AML-193 (cell line): ENCODE measurements around the gene KLHL10.
"Not testable (repeated sequence)": the region's sequence is repeated elsewhere in the genome, so short reads cannot be mapped to it uniquely, and the experiment has no call there.

ENCODE experiments used
- DNase-seq, 2 experiments: peaks; one replicate each; lab custom pipeline; 2025; lab: John Stamatoyannopoulos, UW

KLHL10 gene

DNA sequence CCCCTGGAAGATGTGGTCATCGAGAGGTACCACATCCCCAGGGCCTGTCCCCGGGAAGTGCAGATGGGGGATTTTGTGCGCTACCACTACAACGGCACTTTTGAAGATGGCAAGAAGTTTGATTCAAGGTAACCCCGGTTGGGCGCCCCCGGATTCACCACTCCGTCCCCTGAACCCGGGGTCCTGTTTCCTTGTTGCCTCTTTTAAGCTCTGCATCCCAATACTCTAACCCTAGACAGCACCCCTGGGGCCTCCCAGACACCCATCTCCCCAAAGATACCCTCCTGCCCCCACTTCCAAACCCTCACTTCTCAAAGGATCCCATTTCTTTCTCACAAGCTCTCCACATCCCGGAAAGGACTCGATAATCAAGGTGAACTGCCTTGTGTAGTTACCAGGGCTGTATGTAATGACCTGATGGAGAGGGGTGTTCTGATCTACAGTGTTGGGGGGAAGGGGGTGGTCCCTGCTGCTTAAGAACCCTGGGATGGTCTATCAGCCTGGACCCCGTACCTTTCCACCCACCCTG is 24.4 kb upstream of the KLHL10 start:
- no peak for DNase-seq

DNA sequence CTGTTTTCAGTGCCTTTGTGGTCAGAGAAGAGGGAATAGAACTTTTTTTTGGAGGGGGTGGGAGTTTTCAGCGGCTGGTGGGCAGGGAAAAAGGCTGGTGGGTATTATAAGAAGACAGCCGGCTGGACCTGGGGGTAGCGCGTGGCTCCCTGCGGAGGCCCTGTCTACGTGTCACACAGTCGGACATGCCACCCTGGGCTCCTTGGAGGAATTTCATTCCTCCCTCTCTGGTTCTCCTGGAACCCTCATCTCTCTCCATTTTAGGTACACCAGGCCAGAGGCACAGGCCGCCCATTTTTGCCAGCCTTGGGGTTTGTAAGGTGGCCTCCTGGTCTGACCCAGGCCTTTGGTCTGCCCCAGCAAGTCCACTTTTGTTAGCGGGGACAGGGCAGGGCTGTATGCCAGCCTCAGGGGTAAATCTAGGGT is 23.9 kb upstream of the KLHL10 start:
- no peak for DNase-seq

DNA sequence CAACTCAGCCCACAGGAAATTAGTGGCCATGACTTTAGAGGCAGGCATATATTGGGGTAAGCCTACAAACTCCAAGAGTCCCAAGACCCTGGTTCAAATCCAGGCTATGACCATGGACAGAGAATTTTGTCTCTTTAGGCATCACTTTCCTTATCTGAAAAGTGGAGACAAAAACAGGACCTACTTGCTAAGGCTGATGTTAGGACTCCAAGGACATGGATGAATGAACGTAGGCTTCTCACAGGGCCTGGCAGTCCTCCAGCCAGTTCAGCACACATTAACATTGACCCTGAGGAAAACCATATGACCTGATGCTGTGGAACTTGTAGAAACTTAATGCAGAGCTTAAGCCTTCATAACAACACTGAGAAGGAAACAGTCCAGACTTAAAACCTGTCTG is 23.4 kb upstream of the KLHL10 start:
- DNase-seq: no peak

DNA sequence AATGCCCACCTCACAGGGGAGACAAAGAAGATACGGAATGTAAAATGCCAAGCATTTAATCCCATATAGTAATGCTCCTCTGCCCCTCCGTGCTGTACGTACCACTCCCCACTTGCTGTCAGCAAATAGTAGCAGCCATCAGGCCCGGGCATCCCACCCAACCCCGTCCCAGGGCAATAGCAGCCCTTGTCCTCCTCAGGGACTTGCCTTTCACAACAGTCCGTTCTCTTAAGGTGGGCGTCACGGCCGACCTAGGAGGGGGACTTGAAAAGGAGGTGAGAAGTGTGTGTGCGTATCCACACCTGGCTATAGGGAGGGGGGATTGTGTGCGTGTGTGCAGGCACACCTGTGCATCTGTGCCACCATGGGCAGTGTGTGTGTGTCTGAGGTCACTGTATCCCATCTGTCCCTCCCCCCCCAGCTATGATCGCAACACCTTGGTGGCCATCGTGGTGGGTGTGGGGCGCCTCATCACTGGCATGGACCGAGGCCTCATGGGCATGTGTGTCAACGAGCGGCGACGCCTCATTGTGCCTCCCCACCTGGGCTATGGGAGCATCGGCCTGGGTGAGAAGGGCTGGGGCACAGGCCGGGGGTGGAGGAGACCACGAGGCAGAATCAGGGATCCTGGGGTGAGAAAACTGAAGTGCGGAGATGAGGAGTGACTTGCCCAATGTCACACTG is 20.8 kb upstream of the KLHL10 start:
- DNase-seq: no peak

DNA sequence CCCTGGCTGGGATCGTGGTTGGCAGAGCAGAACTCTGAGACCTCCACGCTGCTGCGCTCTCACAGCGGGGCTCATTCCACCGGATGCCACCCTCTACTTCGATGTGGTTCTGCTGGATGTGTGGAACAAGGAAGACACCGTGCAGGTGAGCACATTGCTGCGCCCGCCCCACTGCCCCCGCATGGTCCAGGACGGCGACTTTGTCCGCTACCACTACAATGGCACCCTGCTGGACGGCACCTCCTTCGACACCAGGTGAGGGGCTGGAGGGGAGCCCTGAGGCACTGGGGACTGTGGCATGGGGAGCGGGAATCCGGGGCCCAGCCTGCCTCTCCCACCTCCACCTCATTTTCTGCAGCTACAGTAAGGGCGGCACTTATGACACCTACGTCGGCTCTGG is 19.6 kb upstream of the KLHL10 start:
- DNase-seq: no peak

DNA sequence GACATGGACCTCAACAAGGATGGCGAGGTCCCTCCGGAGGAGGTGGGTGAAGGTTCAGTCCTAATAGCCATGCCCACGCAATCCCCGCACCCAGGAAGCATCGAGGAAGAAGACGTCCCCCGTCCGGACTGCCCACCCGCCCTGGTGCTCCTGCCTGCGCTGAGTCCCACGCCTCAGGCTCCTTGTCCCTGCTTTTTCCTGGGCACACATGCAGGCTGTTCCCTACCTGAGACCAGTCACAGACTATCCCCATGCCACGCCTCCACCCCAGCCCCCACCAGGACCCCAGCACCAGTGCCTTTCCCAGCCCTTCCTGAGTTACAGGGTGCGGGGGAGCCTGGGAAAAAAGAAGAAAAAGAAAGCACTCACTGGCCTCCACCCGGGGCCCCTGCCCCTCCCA is 15.8 kb upstream of the KLHL10 start:
- DNase-seq: no peak

DNA sequence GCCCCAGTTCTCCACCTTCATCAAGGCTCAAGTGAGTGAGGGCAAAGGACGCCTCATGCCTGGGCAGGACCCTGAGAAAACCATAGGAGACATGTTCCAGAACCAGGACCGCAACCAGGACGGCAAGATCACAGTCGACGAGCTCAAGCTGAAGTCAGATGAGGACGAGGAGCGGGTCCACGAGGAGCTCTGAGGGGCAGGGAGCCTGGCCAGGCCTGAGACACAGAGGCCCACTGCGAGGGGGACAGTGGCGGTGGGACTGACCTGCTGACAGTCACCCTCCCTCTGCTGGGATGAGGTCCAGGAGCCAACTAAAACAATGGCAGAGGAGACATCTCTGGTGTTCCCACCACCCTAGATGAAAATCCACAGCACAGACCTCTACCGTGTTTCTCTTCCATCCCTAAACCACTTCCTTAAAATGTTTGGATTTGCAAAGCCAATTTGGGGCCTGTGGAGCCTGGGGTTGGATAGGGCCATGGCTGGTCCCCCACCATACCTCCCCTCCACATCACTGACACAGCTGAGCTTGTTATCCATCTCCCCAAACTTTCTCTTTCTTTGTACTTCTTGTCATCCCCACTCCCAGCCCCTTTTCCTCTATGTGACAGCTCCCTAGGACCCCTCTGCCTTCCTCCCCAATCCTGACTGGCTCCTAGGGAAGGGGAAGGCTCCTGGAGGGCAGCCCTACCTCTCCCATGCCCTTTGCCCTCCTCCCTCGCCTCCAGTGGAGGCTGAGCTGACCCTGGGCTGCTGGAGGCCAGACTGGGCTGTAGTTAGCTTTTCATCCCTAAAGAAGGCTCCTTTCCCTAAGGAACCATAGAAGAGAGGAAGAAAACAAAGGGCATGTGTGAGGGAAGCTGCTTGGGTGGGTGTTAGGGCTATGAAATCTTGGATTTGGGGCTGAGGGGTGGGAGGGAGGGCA is 15.1 kb upstream of the KLHL10 start:
- no peak for DNase-seq

DNA sequence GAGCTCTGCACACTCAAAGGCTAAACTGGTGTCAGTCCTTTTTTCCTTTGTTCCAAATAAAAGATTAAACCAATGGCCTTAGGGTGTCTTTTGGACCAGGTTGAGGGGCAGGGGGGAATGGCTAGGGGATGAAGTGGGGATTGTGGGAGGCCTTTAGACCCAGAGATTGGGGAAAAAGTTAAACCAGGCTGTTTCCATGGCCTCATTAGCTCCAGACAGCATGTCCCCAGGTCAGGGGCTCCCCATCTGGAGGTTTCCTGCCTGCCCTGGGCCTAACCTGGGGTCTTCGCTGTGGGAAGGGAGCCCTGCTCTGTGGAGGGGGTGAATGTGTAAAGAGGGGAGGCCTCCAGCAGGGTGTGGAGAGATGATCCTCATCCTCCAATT is 14.5 kb upstream of the KLHL10 start:
- no peak for DNase-seq

DNA sequence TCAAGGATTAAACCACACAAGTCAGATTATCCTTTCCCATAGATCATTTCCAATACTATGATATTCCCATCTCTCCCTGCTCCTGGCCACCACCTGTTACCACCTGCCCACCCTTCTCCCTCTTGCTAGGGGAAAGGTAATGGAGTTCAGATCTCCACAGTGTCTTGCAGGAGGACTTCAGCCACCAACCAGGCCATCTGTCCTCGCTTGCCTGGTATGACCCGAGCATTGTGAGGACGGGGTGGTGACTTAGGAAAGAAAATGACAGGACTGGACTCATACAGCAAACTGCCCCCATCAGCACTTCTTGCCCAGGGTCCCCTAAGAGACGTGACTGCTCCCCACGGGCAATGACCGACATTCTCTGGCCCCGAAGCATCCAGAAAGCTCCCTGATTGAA is 14.0 kb upstream of the KLHL10 start:
- no peak for DNase-seq

DNA sequence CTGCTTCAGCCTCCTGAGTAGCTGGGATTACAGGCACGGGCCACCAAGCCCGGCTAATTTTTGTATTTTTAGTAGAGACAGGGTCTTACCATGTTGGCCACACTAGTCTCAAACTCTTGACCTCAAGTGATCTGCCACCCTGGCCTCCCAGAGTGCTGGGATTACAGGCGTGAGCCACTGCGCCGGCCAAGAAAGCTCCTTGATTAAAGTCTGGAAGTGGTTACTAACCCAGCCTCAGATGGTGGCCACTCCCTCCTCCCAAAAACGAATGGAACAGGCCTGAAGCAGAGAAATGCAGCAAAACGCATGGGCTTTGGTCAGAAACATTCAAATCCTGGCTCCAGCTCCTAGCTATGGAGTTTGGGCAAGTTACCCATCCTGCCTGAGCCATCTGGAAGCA is 13.5 kb upstream of the KLHL10 start:
- DNase-seq: no peak

DNA sequence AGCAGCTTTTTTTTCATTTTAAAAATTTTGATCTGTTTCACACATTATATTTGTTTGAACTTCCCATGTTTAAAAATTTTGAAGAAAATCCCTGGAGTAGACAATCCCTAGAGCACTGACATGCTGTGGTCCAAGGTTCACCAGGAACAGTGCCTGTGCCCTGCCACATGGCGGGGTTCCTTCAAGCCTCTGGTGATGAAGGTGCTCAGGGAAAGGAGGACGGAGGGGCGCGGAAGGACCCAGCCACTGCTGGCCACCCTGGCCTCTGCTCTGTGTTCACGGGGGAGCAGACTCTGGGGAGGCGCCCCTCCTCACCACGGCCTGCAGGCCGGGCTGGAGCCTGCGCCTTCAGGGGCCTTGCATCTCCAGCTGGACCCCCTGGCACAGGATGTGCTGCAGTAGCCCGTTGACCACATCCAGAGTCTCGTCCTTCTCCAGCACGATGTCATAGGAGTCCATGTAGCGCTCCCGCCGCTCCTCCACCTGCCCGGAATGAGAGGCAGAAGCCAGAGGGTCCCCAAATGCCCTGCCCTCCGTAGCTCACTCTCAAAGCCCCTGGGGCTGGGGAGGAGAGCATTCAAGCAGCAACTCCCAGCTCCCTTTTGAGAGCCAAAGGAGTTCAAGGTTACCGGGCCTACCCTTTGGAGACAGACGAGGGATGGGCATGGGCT is 12.3 kb upstream of the KLHL10 start:
- no peak for DNase-seq

DNA sequence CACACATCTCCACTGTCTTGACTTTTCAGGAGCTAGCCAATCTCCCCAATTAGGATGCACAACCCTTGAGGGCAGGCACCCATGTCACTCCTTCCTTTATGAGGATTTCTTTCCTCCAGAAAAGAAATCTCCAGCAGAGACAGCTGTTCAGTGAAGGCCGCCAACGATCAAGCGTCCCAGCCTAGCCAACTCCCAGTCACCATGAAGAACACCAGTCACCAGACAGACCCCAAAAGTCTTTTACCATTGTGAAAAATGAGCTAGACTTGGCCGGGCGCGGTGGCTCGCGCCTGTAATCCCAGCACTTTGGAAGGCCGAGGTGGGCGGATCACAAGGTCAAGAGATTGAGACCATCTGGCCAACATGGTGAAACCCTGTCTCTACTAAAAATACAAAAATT is 7.7 kb upstream of the KLHL10 start:
- DNase-seq: not testable (repeated sequence)

DNA sequence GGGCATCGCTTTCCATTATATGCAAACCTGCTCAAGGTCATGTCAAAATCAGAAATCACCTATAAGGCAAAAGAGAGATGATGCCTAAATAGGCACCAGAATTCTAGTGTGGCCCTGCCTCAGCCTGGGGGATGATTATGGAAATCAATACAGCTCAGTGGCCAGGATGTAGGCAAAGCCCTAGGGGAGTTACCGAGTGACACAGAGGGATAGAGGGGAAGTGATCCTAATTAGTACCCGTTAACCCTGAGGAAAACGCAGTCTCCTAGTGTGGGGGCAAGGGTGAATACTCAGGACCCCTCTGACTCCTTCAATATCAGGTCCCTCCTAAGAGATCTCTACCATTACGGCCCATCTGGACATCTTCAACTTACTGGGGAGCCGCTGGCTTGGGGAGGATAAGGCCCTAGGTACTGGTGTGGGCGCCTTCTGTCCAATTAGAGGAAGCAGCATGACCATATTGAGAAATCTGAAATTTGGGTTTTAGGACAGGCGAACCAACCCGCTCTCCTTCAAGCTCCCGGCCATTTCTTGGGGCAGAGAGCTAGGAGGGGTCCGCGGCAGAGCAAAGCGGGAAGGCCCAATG is 2.3 kb upstream of the KLHL10 start:
- DNase-seq: peak; percentile 58 to 60

DNA sequence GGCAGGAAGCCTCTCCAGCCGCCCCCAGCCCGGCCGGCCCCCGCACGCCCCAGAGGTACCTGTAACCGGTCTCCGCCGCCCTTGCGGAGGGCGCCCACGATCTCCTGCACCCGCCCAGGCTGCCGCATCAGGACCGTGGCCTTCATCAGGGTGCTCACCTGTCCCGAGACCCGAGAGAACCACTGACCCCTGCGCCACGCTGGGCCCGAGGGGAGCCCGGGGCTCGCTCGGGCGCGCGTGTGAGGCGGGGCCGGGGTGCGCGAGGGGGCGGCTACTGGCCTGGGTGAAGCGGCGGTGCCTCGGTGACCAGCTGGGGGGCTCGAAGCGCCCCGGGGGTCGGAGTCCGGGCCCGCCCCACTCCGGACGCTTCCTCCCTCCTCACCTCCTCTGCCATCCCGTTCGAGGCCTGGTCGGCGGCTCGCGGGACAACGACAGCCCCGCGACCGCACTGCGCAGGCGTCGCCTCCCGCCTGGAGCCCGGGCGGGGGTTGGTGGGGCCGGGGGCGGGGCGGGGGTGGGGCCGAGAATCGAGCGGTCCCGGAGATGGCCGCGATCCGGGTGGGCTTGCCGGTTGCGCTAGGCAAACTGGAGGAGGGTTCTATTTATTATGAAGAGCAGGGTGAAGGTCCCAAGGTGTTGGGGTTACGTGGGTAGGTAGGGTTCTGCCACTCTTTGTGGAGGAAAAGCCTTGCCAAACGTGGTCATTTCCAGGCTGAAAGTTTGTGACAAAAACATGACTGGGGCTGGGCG is 1.6 kb upstream of the KLHL10 start, which contains the start of gene NT5C3B:
Gene NT5C3B (minus strand): TSS at position 433 of the 750 bp plus-strand sequence. CDS start 39 bp downstream, at position 394.
- peak; percentile 30 to 38 for DNase-seq

DNA sequence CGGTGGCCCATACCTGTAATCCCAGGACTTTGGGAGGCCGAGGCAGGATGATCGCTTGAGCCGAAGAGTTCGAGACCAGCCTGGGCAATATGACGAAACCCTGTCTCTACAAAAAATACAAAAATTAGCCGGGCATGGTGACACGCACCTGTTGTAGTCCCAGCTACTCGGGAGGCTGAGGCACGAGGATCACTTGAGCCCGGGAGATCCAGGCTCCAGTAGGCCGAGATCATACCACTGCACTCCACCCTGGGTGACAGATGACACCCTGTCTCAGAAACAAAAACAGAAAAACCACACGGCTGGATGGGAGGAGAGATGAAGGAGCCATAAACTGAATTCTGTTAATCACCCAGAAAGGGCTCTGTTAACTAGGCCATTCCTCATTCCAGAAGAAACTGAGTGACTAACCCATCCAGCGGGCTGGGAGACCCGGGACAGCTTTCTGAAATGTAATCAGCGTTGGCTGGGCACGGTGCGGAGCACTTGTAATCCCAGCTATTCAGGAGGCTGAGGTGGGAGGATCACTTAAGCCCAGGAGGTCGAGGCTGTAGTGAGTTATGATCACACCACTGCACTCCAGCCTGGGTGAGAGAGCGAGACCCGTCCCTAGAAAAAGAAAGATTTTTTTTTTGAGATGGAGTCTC is 952 bp upstream of the KLHL10 start:
- no peak for DNase-seq

DNA sequence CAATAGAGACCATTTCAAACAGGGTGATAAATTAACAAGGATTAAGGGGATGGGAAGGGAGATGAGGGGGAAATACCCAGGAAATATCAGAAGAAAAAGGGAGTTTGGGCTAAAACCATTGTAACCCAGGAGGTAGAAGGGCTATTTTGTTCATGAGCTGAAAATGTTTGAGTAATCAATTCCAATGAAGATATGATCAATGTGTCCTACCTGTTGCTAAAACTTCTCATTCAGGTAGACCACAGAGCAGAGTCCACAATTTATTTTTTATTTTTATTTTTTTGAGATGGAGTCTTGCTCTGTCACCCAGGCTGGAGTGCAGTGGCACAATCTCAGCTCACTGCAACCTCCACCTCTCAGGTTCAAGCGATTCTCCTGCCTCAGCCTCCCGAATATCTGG is 1.8 kb downstream of the KLHL10 start:
- DNase-seq: not testable (repeated sequence)

DNA sequence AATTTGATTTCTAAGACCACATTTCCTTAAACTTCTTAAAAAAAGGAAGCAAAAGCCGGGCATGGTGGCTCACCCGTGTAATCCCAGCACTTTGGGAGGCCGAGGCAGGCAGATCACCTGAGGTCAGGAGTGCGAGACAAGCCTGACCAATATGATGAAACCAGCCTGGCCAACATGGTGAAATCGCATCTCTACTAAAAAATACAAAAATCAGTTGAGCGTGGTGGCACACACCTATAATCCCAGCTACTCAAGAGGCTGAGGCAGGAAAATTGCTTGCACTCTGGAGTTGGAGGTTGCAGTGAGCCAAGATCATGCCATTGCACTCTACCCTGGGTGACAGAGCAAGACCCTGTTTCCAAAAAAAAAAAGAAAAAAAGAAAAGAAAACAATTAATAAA is 3.2 kb downstream of the KLHL10 start:
- DNase-seq: not testable (repeated sequence)

DNA sequence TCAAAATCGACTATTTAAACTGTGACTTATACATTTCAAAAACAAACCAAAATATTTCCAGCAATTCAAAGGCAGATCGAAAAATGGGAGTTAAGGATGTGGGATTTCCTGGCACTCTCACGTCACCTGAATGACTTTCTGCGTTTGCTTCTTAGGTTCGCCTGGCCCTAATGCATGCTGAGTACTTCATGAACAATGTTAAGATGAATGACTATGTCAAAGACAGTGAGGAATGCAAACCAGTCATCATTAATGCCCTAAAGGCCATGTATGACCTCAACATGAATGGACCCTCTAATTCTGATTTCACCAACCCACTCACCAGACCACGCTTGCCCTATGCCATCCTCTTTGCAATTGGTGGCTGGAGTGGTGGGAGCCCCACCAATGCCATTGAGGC is 7.3 kb downstream of the KLHL10 start:
- no peak for DNase-seq

DNA sequence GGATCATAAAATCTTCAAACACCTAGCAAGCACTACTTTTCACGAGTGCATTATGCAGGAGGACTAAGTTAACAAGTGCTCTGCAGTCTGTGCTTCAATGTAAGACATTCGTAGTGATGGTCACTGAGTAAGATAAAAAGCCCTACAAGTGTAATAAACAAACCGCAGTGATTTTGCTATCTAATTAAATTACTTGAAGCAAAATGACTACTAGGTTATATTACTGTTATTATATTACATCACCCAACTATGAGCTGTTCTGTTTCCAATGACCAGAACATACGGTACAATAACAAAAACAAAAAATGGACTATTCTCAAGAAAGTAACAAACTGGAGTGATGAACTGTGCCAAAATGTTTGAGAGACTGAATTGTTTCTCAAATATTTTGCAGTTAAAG is 11.2 kb downstream of the KLHL10 start:
- DNase-seq: no peak

DNA sequence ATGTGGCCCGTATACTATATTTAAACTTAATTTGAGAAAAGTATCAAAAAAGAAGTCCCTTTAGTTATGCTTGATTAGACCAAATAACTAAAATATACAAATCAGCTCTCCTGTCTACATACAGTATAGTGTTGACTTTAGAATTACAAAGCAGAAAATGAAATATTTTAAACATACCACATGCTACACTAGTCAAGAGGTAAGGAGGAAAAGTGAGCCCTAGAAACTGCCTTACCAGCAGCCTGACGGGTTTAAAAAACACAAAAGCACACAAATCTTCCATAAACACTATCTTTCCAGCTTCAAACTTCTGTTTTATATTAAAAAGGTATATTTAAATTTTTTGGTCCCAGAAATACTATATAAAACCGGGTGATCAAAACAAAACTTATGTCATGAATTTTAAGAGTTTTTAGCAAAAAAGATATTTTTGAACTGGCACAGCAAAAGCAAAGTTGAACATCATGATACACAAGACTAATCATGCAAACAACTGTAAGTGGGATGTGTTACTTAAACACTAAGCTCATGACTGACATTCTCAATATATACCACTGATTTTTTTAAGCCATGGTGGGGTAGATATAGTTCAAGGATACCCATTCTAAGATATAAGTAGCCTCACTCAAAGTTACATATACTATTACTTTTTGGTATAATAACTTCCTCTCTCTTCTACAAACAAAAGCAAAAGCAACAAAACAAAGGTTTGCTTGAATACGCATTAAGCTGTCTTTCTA is 11.8 kb downstream of the KLHL10 start:
- DNase-seq: no peak
